ENCODE data around the gene CAPN10.
"Not testable (repeated sequence)": the region's sequence is repeated elsewhere in the genome, so short reads cannot be mapped to it uniquely, and the experiment has no call there.

Gene CAPN10

DNA sequence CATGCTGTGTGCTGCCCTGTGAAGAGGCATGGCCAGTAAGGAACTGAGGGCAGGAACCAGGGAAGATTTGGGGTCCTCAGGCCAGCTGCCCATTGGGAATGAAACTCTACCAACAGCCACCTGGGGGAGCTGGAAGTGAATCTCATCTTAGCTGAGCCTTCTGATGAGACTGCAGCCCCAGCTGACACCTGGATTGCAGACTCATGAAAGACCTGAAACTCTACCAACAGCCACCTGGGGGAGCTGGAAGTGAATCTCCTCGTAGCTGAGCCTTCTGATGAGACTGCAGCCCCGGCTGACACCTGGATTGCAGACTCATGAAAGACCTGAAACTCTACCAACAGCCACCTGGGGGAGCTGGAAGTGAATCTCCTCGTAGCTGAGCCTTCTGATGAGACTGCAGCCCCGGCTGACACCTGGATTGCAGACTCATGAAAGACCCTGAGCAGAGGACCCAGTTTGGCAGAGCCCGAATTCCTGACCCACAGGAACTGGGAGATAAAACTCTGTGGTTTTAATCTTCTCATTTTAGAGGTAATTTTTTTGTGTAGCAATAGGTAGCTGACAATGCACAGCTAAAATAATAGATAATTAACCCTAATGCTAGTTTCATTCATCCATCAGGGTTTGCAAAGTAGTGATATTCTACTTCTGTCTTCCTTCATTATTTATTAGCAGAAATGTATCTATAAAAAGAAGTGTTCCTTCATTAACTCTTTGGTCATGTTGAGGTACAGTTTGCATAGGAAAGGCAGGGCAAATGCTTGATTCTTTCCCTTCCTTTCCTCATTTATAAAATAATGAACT is 30.5 kb downstream of the CAPN10 start:
- H3K27ac ChIP-seq (ENCODE audit: insufficient read depth, low read length, poor library complexity, severe bottlenecking); H3K36me3 ChIP-seq (ENCODE audit: control insufficient read depth, insufficient read depth, low read length); DNase-seq; H3K27me3 ChIP-seq (replicated peaks; ENCODE audit: control insufficient read depth, insufficient read depth, low read length, poor library complexity, severe bottlenecking); H3K9me3 ChIP-seq (ENCODE audit: control insufficient read depth, low read length); H3K4me3 ChIP-seq (ENCODE audit: insufficient read depth, low read depth, low read length, poor library complexity, severe bottlenecking): not testable (repeated sequence)
- H3K4me1 ChIP-seq (ENCODE audit: control insufficient read depth, insufficient read depth, low read length, poor library complexity, severe bottlenecking): peaks cover 16% of the 10 kb centered on the region

- Histone ChIP-seq H3K27me3 (replicated peaks; ENCODE audit: control insufficient read depth, insufficient read depth, low read length, poor library complexity, severe bottlenecking) (no peaks in the 10 kb centered on the region), H3K4me3 (ENCODE audit: insufficient read depth, low read depth, low read length, poor library complexity, severe bottlenecking) (no peak overlapping the region), H3K27ac (ENCODE audit: insufficient read depth, low read length, poor library complexity, severe bottlenecking) (no peak overlapping the region), H3K36me3 (ENCODE audit: control insufficient read depth, insufficient read depth, low read length) (no peaks in the 10 kb centered on the region), H3K9me3 (ENCODE audit: control insufficient read depth, low read length) (no peaks in the 10 kb centered on the region), H3K4me1 (ENCODE audit: control insufficient read depth, insufficient read depth, low read length, poor library complexity, severe bottlenecking) (peaks cover 30% of the 10 kb centered on the region)
- DNase-seq: no peak
Observed at GRCh38 chr2:240618776-240619175, 32.2 kb downstream of the CAPN10 start.

- no peak overlapping the region for H3K27ac ChIP-seq (ENCODE audit: insufficient read depth, low read length, poor library complexity, severe bottlenecking)
- DNase-seq: no peak
Observed at GRCh38 chr2:240619506-240620148, 33.1 kb downstream of the CAPN10 start.

GRCh38 chr2:240620149-240620731 is 33.7 kb downstream of the CAPN10 start:
- no peaks in the 10 kb centered on the region for H3K36me3 ChIP-seq (ENCODE audit: control insufficient read depth, insufficient read depth, low read length)
- H3K4me1 ChIP-seq (ENCODE audit: control insufficient read depth, insufficient read depth, low read length, poor library complexity, severe bottlenecking): peaks cover 45% of the 10 kb centered on the region
- no peak for DNase-seq
- H3K9me3 ChIP-seq (ENCODE audit: control insufficient read depth, low read length): no peaks in the 10 kb centered on the region
- H3K4me3 ChIP-seq (ENCODE audit: insufficient read depth, low read depth, low read length, poor library complexity, severe bottlenecking): no peak overlapping the region
- peak overlapping the region; percentile 35 for H3K27ac ChIP-seq (ENCODE audit: insufficient read depth, low read length, poor library complexity, severe bottlenecking)
- H3K27me3 ChIP-seq (replicated peaks; ENCODE audit: control insufficient read depth, insufficient read depth, low read length, poor library complexity, severe bottlenecking): no peaks in the 10 kb centered on the region

More at GRCh38 chr2:240619506-240620148, 33.1 kb downstream of the CAPN10 start:
- Histone ChIP-seq H3K27me3 (replicated peaks; ENCODE audit: control insufficient read depth, insufficient read depth, low read length, poor library complexity, severe bottlenecking) (no peaks in the 10 kb centered on the region), H3K4me1 (ENCODE audit: control insufficient read depth, insufficient read depth, low read length, poor library complexity, severe bottlenecking) (peaks cover 39% of the 10 kb centered on the region), H3K4me3 (ENCODE audit: insufficient read depth, low read depth, low read length, poor library complexity, severe bottlenecking) (no peak overlapping the region), H3K36me3 (ENCODE audit: control insufficient read depth, insufficient read depth, low read length) (no peaks in the 10 kb centered on the region), H3K9me3 (ENCODE audit: control insufficient read depth, low read length) (no peaks in the 10 kb centered on the region)

GRCh38 chr2:240620859-240621258 is 34.3 kb downstream of the CAPN10 start:
- H3K27ac ChIP-seq (ENCODE audit: insufficient read depth, low read length, poor library complexity, severe bottlenecking): peak overlapping the region; percentile 35
- H3K36me3 ChIP-seq (ENCODE audit: control insufficient read depth, insufficient read depth, low read length): no peaks in the 10 kb centered on the region

DNA sequence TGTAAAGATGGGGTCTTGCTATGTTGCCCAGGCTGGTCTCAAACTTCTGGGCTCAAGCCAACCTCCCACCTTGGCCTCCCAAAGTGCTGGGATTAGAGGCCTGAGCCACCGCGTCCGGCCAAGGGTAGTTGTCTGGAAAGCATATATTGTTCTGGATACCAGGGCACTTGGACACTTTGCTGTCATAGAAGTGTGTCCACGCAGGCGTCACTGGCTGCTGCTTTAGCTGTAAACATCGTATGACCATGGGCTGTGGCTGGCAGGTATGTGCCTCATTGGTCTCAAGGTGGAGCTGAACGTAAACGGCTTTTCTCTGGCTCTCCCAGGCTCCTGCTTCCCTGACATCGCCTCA is 35.5 kb downstream of the CAPN10 start:
- Histone ChIP-seq H3K27ac (ENCODE audit: insufficient read depth, low read length, poor library complexity, severe bottlenecking) (peak overlapping the region; percentile 88), H3K27me3 (replicated peaks; ENCODE audit: control insufficient read depth, insufficient read depth, low read length, poor library complexity, severe bottlenecking) (no peaks in the 10 kb centered on the region), H3K9me3 (ENCODE audit: control insufficient read depth, low read length) (no peaks in the 10 kb centered on the region), H3K4me3 (ENCODE audit: insufficient read depth, low read depth, low read length, poor library complexity, severe bottlenecking) (no peak overlapping the region), H3K36me3 (ENCODE audit: control insufficient read depth, insufficient read depth, low read length) (no peaks in the 10 kb centered on the region), H3K4me1 (ENCODE audit: control insufficient read depth, insufficient read depth, low read length, poor library complexity, severe bottlenecking) (peaks cover 63% of the 10 kb centered on the region)
- DNase-seq: no peak

More at GRCh38 chr2:240620859-240621258, 34.3 kb downstream of the CAPN10 start:
- DNase-seq: no peak
- H3K4me1 ChIP-seq (ENCODE audit: control insufficient read depth, insufficient read depth, low read length, poor library complexity, severe bottlenecking): peaks cover 51% of the 10 kb centered on the region
- H3K9me3 ChIP-seq (ENCODE audit: control insufficient read depth, low read length): no peaks in the 10 kb centered on the region
- H3K27me3 ChIP-seq (replicated peaks; ENCODE audit: control insufficient read depth, insufficient read depth, low read length, poor library complexity, severe bottlenecking): no peaks in the 10 kb centered on the region
- H3K4me3 ChIP-seq (ENCODE audit: insufficient read depth, low read depth, low read length, poor library complexity, severe bottlenecking): no peak overlapping the region

DNA sequence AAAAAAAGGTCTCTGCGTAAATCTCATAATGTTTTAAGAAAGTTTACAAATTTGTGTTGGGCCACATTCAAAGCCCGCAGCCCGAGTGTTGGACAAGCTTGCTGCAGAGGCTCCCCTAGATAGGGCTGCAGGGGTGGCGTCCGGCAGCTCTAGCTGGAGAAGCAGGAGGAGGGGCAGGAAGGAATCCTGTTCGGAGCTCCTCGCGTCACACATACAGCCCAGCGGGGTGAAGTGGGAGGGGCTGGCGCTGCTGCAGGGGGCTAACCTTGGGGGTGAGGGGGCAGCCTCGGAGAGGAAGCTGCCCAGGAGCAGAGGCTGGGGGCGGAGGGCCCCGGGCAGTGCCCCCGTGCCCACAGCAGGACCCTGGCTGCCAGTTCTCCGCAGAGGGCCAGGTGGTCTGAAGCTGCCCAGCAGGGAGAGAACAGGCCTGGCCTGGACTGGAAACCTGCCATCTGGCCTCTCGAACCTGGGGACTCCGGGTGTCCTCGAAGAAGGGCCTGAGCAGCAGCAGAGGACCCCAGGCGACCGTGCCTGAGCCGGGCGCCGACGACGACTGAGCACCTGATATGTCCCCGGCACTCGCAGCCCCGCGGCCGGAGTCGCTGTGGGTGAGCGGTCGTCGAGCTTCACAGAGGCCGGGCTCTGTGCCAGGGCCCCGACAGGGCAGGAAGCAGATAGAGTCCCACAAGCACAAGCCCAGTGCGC is 36.1 kb downstream of the CAPN10 start:
- Histone ChIP-seq H3K4me1 (ENCODE audit: control insufficient read depth, insufficient read depth, low read length, poor library complexity, severe bottlenecking) (peaks cover 69% of the 10 kb centered on the region), H3K4me3 (ENCODE audit: insufficient read depth, low read depth, low read length, poor library complexity, severe bottlenecking) (no peak overlapping the region), H3K27ac (ENCODE audit: insufficient read depth, low read length, poor library complexity, severe bottlenecking) (peak overlapping the region; percentile 88), H3K9me3 (ENCODE audit: control insufficient read depth, low read length) (no peaks in the 10 kb centered on the region), H3K27me3 (replicated peaks; ENCODE audit: control insufficient read depth, insufficient read depth, low read length, poor library complexity, severe bottlenecking) (no peaks in the 10 kb centered on the region), H3K36me3 (ENCODE audit: control insufficient read depth, insufficient read depth, low read length) (no peaks in the 10 kb centered on the region)
- DNase-seq: peak in 2 of 3 donors; percentile 38 to 44

DNA sequence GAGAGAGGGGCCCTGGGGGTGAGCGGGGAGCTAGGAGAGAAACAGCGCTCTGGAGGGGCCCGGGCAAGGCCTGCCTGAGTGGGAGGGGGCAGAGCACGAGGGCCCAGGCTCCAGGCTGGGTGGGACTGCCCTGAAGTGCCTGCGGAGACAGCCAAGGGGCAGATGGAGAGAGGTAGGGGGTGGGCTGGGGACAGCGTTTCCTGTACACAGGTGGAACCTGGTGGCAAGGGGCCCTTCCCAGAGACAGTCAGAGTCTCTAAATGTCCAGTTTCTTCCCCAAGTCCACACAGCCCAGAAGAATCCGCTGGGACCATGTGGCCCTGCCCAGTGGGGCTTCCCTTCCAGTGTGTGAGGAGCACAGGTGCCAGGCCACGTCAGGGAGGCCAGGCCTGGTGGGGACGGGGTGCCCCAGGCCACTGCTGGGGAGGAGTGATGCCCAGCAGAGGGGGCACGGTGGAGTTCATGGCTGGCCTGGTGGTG is 37.0 kb downstream of the CAPN10 start:
- Histone ChIP-seq H3K4me1 (ENCODE audit: control insufficient read depth, insufficient read depth, low read length, poor library complexity, severe bottlenecking) (peaks cover 74% of the 10 kb centered on the region), H3K27ac (ENCODE audit: insufficient read depth, low read length, poor library complexity, severe bottlenecking) (peak overlapping the region; percentile 88), H3K4me3 (ENCODE audit: insufficient read depth, low read depth, low read length, poor library complexity, severe bottlenecking) (no peak overlapping the region), H3K27me3 (replicated peaks; ENCODE audit: control insufficient read depth, insufficient read depth, low read length, poor library complexity, severe bottlenecking) (no peaks in the 10 kb centered on the region), H3K36me3 (ENCODE audit: control insufficient read depth, insufficient read depth, low read length) (no peaks in the 10 kb centered on the region), H3K9me3 (ENCODE audit: control insufficient read depth, low read length) (no peaks in the 10 kb centered on the region)
- DNase-seq: no peak

- Histone ChIP-seq H3K4me3 (ENCODE audit: insufficient read depth, low read depth, low read length, poor library complexity, severe bottlenecking) (no peak overlapping the region), H3K27ac (ENCODE audit: insufficient read depth, low read length, poor library complexity, severe bottlenecking) (peak overlapping the region; percentile 88), H3K9me3 (ENCODE audit: control insufficient read depth, low read length) (no peaks in the 10 kb centered on the region), H3K36me3 (ENCODE audit: control insufficient read depth, insufficient read depth, low read length) (no peaks in the 10 kb centered on the region), H3K4me1 (ENCODE audit: control insufficient read depth, insufficient read depth, low read length, poor library complexity, severe bottlenecking) (peaks cover 74% of the 10 kb centered on the region), H3K27me3 (replicated peaks; ENCODE audit: control insufficient read depth, insufficient read depth, low read length, poor library complexity, severe bottlenecking) (no peaks in the 10 kb centered on the region)
- DNase-seq: no peak
Observed at GRCh38 chr2:240624011-240624949, 37.7 kb downstream of the CAPN10 start.
